Measurements from ENCODE around the gene PILRB.
"Not testable (repeated sequence)": the region's sequence is repeated elsewhere in the genome, so short reads cannot be mapped to it uniquely, and the experiment has no call there.

DNA sequence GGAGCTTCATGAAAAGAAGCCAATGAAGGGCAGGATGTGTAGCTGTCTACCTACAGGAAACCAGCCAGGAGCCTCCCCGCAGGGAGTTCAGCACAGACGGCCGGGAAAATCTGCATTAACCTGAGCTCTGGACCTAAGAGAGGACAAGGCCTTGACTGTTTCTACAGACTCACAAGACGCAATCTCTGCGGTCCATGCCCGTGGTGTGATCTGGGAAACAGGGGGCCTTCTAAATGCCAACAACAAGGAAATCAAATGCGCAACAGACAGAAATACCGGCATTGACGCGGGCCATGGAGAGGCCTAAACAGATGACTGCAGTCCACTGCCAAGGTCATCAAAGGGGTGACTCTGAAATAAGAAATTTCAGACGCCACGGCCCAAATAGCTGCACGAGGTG is 33.7 kb upstream of the PILRB start:
- TF ChIP-seq, protein P1, sequence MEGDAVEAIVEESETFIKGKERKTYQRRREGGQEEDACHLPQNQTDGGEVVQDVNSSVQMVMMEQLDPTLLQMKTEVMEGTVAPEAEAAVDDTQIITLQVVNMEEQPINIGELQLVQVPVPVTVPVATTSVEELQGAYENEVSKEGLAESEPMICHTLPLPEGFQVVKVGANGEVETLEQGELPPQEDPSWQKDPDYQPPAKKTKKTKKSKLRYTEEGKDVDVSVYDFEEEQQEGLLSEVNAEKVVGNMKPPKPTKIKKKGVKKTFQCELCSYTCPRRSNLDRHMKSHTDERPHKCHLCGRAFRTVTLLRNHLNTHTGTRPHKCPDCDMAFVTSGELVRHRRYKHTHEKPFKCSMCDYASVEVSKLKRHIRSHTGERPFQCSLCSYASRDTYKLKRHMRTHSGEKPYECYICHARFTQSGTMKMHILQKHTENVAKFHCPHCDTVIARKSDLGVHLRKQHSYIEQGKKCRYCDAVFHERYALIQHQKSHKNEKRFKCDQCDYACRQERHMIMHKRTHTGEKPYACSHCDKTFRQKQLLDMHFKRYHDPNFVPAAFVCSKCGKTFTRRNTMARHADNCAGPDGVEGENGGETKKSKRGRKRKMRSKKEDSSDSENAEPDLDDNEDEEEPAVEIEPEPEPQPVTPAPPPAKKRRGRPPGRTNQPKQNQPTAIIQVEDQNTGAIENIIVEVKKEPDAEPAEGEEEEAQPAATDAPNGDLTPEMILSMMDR (IDR thresholded peaks at IDR 0.05) = not testable (repeated sequence)
- TF ChIP-seq EP300 (IDR thresholded peaks at IDR 0.05; ENCODE audit: low read depth); POLR2A (IDR thresholded peaks at IDR 0.05): not testable (repeated sequence)

Data from transverse colon (tissue), 3 donors.